Mammary epithelial cell (primary cell): Measurements from ENCODE around the gene SUPT5H.

Experiments used
- CTCF ChIP-seq, 2 donors: IDR thresholded peaks in 1 of 2; conservative IDR thresholded peaks in 1 of 2; 2 replicates each; pipeline ENCODE4 v1.5.1; 2011 to 2012; ENCODE audit warnings: inconsistent platforms in 2 of 2, low read length in 2 of 2, mild to moderate bottlenecking in 2 of 2, control low read depth in 1 of 2, low read depth in 1 of 2; ENCODE audit not compliant: insufficient read depth in 1 of 2; ENCODE audit errors: extremely low read depth in 1 of 2
- EZH2 ChIP-seq: IDR thresholded peaks from 2 replicates; pipeline ENCODE4 v1.6.1; 2012; ENCODE audit warnings: low read length, inconsistent platforms, borderline replicate concordance

GRCh38 chr19:39445196-39446111 is at the start of gene SUPT5H:
- no peak for TF ChIP-seq EZH2
- TF ChIP-seq CTCF (conservative IDR thresholded peaks at IDR 0.05 in 1 of 2, IDR thresholded peaks at IDR 0.05 in 1 of 2; ENCODE audit: extremely low read depth in 1 of 2, insufficient read depth in 1 of 2, low read depth in 1 of 2, low read length in 2 of 2), result no peak
